Activated T-cell treated with anti-CD3 and anti-CD28 coated beads, Interleukin-2, amount 50 U/mL, for 72 hours (primary cell): ENCODE data around the gene INF2. TPM values are rescaled to one million over a fixed set of nuclear protein-coding genes. Genes with fewer than 3 reads are reported as not detected.
"Not testable (repeated sequence)": the region's sequence is repeated elsewhere in the genome, so short reads cannot be mapped to it uniquely, and the experiment has no call there.

Experiments used
- ATAC-seq, 2 donors: fragments of 150-1000 bp; cut with Tn5 transposase; replicated peaks in 1 of 2; 2 replicates each; pipeline ENCODE4 v1.10.0; 2021; ENCODE audit warnings: moderate library complexity in 2 of 2, mild to moderate bottlenecking in 1 of 2
- DNase-seq, 2 donors: peaks; one replicate each; pipeline ENCODE4 v3.0.0; 2021 to 2022; ENCODE audit warnings: mixed read lengths in 1 of 2
- H3K27ac Mint-ChIP-seq: one replicate; pipeline ENCODE4 v1.8.0; 2022; ENCODE audit warnings: mild to moderate bottlenecking, moderate library complexity, mixed read lengths
- H3K27me3 Mint-ChIP-seq: one replicate; pipeline ENCODE4 v1.8.0; 2022; ENCODE audit warnings: low read depth, mixed read lengths
- H3K36me3 Mint-ChIP-seq, 2 donors: one replicate each; pipeline ENCODE4 v1.8.0; 2022; ENCODE audit warnings: mixed read lengths in 2 of 2, mild to moderate bottlenecking in 1 of 2; ENCODE audit not compliant: insufficient read depth in 2 of 2
- H3K4me1 Mint-ChIP-seq: one replicate; pipeline ENCODE4 v1.8.0; 2022; ENCODE audit warnings: low read depth, mixed read lengths
- H3K4me3 Mint-ChIP-seq, 2 donors: one replicate each; pipeline ENCODE4 v1.8.0; 2022; ENCODE audit warnings: mild to moderate bottlenecking in 2 of 2, mixed read lengths in 2 of 2, moderate library complexity in 2 of 2
- H3K9me3 Mint-ChIP-seq, 2 donors: one replicate each; pipeline ENCODE4 v1.8.0; 2022; ENCODE audit warnings: mixed read lengths in 2 of 2
- total RNA-seq, 2 donors: library from RNA; stranded (reverse); gene quantifications; one replicate each; pipeline ENCODE4 v1.2.3, GENCODE V29; 2022

The INF2 gene
- total RNA-seq, 2 donors from 2014 or later = 37.6 to 38.8 TPM

- Mint-ChIP-seq H3K4me1 (peaks cover 7% of the 10 kb centered on the region), H3K27ac (no peak overlapping the region), H3K9me3 (no peaks in the 10 kb centered on the region), H3K27me3 (no peaks in the 10 kb centered on the region), H3K36me3 (no peaks in the 10 kb centered on the region), H3K4me3 (no peak overlapping the region)
- ATAC-seq = no peak
- DNase-seq = no peak
Observed at GRCh38 chr14:104741108-104741802, 51.8 kb downstream of the INF2 start.

GRCh38 chr14:104741803-104742251 lies 52.4 kb downstream of the INF2 start:
- ATAC-seq (no peak), DNase-seq (no peak)
- no peaks in the 10 kb centered on the region for H3K36me3 Mint-ChIP-seq
- H3K4me1 Mint-ChIP-seq = peaks cover 7% of the 10 kb centered on the region
- H3K4me3 Mint-ChIP-seq = no peak overlapping the region
- H3K27me3 Mint-ChIP-seq = no peaks in the 10 kb centered on the region
- H3K27ac Mint-ChIP-seq = no peak overlapping the region
- no peaks in the 10 kb centered on the region for H3K9me3 Mint-ChIP-seq

DNA sequence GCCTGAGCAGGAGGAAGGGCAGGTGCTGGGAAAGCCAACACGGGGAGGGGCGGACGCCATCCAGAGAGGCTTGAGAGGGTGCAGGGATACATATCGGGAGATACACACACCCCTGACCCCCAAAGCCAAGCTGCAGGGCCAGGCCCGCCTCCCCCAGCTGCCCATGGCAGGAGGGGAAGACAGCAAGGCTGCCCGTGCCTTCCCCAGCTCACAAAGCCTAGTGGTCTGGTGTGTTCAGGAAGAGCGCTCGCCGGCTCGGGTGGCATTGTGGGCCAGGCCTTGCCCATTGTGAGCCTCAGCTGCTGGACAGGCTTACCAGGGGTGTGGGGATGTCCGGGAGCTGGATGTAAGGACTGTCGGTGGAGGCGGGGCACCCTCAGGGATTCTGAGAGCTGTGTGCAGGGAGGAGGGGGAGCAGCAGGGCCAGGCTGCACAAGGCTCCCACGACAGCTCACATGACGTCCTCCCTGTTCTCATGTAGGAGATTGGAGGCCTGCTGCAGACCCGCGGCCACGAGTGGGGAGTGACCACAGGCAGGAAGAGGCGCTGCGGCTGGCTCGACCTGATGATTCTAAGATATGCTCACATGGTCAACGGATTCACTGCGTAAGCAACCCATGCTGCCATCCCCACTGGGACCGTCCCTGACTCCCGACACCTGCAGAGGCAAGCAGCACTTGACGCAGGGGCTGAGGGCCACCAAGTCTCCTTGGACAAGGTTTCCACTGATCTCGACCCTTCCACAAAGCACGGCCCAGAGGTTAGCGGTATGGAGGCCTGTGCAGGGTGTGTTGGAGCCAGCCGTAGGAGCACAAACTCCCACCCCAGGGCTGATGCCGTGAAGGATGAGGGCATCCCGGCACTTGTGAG lies 53.4 kb downstream of the INF2 start:
- no peaks in the 10 kb centered on the region for H3K9me3 Mint-ChIP-seq
- ATAC-seq (no peak), DNase-seq (no peak)

DNA sequence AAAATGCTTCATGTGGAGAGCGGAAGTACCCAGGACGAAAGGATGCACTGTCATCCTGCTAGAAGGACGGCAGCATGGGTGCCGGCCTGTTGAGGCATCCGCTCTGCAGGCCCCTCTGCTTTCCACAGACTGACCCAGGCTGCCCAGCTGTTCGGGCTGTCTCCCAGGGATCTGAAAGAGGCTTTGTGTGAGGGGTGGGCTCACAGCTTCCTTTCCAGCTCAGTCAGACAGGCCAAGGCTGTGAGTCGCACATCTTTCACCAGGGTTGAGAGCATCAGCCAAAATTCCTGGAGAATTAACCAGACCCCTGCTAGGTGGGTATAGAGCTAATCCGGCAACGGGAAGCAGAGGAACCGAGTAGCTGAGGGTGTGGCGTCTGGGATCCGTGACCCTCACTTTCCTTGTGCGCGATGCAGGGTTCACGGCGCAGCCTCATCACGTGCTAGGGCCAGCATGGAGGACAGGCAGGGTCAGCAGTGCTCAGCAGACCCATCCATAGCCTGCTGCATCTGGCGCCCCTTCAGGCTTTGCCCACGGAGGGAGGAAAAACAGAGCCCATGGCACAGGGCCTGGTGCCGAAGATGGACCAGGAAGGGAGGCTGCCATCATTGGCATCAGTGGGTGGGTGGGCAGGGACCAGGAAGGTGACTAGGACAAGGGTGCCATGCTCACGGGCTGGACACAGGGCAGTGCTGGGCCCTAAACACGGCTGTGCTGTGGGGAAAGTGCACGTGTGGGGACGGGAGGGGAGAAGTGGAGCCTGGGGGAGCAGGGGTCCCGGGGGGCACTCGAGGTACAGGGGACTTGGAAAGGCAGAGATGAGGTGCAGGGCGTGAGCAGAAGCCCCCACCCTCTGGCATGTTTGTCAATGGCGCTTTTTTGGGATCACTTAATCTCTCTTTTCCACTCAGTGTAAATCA lies 54.3 kb downstream of the INF2 start:
- Mint-ChIP-seq H3K27ac (no peak overlapping the region), H3K27me3 (no peaks in the 10 kb centered on the region)
- no peak for ATAC-seq

More for the DNA sequence above, 53.4 kb downstream of the INF2 start:
- no peak overlapping the region for H3K27ac Mint-ChIP-seq
- H3K36me3 Mint-ChIP-seq = no peaks in the 10 kb centered on the region
- H3K4me3 Mint-ChIP-seq = no peak overlapping the region
- H3K27me3 Mint-ChIP-seq = no peaks in the 10 kb centered on the region
- peaks cover 7% of the 10 kb centered on the region for H3K4me1 Mint-ChIP-seq

GRCh38 chr14:104744484-104744883 lies 55.1 kb downstream of the INF2 start:
- Mint-ChIP-seq H3K4me3 (no peak overlapping the region), H3K27ac (no peak overlapping the region), H3K27me3 (no peaks in the 10 kb centered on the region), H3K4me1 (peaks cover 7% of the 10 kb centered on the region), H3K9me3 (no peaks in the 10 kb centered on the region), H3K36me3 (no peaks in the 10 kb centered on the region)
- no peak for ATAC-seq
- DNase-seq = no peak

More for the DNA sequence above, 54.3 kb downstream of the INF2 start:
- no peak for DNase-seq
- no peaks in the 10 kb centered on the region for H3K9me3 Mint-ChIP-seq
- H3K4me1 Mint-ChIP-seq = peaks cover 7% of the 10 kb centered on the region
- no peak overlapping the region for H3K4me3 Mint-ChIP-seq
- H3K36me3 Mint-ChIP-seq = no peaks in the 10 kb centered on the region

DNA sequence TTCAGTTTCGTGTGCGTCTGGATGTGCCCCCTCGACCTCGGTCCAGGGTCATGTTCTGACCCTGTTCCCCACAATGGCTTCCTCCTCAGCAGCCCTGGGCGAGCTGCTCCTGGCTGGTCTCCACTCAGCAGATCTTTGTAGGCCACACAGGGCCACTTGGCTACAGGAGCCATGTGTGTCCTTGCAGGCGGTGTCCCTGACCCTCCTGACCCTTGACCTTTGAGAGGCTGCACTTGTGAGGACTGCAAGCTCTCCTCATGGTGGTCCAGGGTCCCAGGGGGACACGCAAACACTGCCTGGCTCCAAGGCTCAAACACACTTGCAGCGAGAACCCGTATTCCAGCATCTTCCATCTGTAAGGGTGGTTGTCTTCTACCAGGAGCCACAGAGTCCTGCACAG lies 56.0 kb downstream of the INF2 start:
- DNase-seq (no peak), ATAC-seq (no peak)
- H3K9me3 Mint-ChIP-seq = no peaks in the 10 kb centered on the region
- no peak overlapping the region for H3K27ac Mint-ChIP-seq
- H3K4me1 Mint-ChIP-seq = peaks cover 7% of the 10 kb centered on the region
- H3K27me3 Mint-ChIP-seq = no peaks in the 10 kb centered on the region
- H3K36me3 Mint-ChIP-seq = no peaks in the 10 kb centered on the region
- no peak overlapping the region for H3K4me3 Mint-ChIP-seq

- no peaks in the 10 kb centered on the region for H3K36me3 Mint-ChIP-seq
- H3K27ac Mint-ChIP-seq = no peak overlapping the region
- peak overlapping the region in 1 of 2 donors; percentile 30 for H3K4me3 Mint-ChIP-seq
- no peaks in the 10 kb centered on the region for H3K27me3 Mint-ChIP-seq
- H3K9me3 Mint-ChIP-seq = no peaks in the 10 kb centered on the region
- ATAC-seq (peak; percentile 67 to 85), DNase-seq (peak; percentile 31 to 56)
- peaks cover 7% of the 10 kb centered on the region for H3K4me1 Mint-ChIP-seq
Observed at GRCh38 chr14:104746071-104746545, 56.7 kb downstream of the INF2 start.

- Mint-ChIP-seq H3K36me3 (no peaks in the 10 kb centered on the region), H3K4me3 (no peak overlapping the region), H3K9me3 (no peaks in the 10 kb centered on the region), H3K27ac (no peak overlapping the region), H3K4me1 (peaks cover 7% of the 10 kb centered on the region), H3K27me3 (no peaks in the 10 kb centered on the region)
- no peak for DNase-seq
- ATAC-seq = no peak
Observed at GRCh38 chr14:104746934-104747481, 57.6 kb downstream of the INF2 start.

- no peak for ATAC-seq
- H3K9me3 Mint-ChIP-seq = no peaks in the 10 kb centered on the region
- H3K27ac Mint-ChIP-seq = no peak overlapping the region
- no peak overlapping the region for H3K4me3 Mint-ChIP-seq
- H3K36me3 Mint-ChIP-seq = peaks cover 0 to under 1% of the 10 kb centered on the region in 2 donors
- peaks cover 7% of the 10 kb centered on the region for H3K4me1 Mint-ChIP-seq
- H3K27me3 Mint-ChIP-seq = no peaks in the 10 kb centered on the region
- no peak for DNase-seq
Observed at GRCh38 chr14:104747876-104748275, 58.5 kb downstream of the INF2 start.

- no peaks in the 10 kb centered on the region for H3K9me3 Mint-ChIP-seq
Observed at GRCh38 chr14:104749111-104749649, 59.8 kb downstream of the INF2 start.

DNA sequence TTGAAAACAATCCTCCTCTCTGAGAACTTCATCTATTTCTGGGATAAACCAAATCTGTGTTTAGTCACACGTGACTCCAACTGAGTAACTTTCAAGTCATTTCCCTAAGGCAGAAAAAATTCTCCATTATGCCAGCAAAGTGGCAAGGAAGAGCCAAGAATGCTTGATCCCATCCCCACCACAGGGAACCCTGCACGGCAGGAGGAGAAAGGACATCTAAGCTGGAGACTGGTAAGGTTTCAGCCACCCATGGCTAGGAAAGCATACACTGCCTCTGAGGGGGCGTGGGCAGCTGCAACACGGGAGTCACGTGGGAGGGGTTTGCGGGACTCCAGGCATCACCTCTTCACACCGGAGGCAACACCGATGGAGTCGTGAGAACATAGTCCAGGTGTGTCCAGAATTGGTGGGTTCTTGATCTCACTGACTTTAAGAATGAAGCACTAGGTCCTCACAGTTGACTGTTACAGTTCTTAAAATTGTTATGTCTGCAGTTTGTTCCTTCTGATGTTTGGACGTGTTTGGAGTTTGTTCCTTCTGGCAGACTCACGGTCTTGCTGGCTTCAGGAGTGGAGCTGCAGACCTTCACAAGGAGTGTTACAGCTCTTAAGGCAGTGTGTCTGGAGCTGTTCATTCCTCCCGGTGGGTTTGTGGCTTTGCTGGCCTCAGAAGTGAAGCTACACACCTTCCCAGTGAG lies 60.8 kb downstream of the INF2 start:
- DNase-seq = no peak
- no peaks in the 10 kb centered on the region for H3K27me3 Mint-ChIP-seq
- no peak for ATAC-seq
- H3K9me3 Mint-ChIP-seq = no peaks in the 10 kb centered on the region
- H3K27ac Mint-ChIP-seq = no peak overlapping the region
- H3K4me3 Mint-ChIP-seq = no peak overlapping the region
- H3K36me3 Mint-ChIP-seq = peaks cover 0 to 2% of the 10 kb centered on the region in 2 donors
- H3K4me1 Mint-ChIP-seq = peaks cover 24% of the 10 kb centered on the region

More at GRCh38 chr14:104749111-104749649, 59.8 kb downstream of the INF2 start:
- Mint-ChIP-seq H3K4me3 (no peak overlapping the region), H3K27me3 (no peaks in the 10 kb centered on the region), H3K36me3 (peaks cover 0 to 2% of the 10 kb centered on the region in 2 donors), H3K4me1 (peaks cover 15% of the 10 kb centered on the region), H3K27ac (no peak overlapping the region)
- no peak for ATAC-seq
- no peak for DNase-seq

- H3K4me3 Mint-ChIP-seq = peak overlapping the region in 1 of 2 donors; percentile 55
Observed at GRCh38 chr14:104750753-104751057, 61.3 kb downstream of the INF2 start.

More at GRCh38 chr14:104750753-104751057, 61.3 kb downstream of the INF2 start:
- H3K4me1 Mint-ChIP-seq = peaks cover 27% of the 10 kb centered on the region
- not testable (repeated sequence) for DNase-seq, H3K27me3 Mint-ChIP-seq, H3K36me3 Mint-ChIP-seq, H3K27ac Mint-ChIP-seq, H3K9me3 Mint-ChIP-seq, ATAC-seq
